ENCODE results near the gene GNAT1.

The GNAT1 gene

DNA sequence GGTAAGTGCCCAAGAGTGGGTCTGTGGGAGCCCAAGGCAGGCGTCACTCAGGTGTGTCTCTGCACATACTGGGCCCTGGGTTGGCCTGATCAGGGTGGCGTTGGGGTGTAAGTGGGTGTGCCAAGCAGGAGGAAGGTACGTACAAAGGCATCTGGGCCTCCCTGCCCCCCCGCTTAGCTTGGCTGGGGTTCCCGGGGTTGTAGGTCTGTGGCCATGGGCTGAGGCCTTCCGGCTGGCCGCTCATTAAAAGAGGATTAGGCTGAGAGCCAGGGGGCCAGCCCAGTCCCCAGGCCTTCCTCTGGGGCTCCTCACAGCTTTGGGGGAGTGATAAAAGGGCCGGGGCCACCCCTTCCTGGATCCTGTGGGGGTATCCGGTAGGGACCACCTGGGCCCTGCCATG lies 23.0 kb upstream of the GNAT1 start:
- no peaks in the 10 kb centered on the region for H3K9me3 Mint-ChIP-seq
- H3K27me3 Mint-ChIP-seq (ENCODE audit: low read depth, poor library complexity), result no peaks in the 10 kb centered on the region
- peak overlapping the region; percentile 67 for H3K4me3 Mint-ChIP-seq
- H3K27ac Mint-ChIP-seq, result peak overlapping the region; percentile 100
- peaks cover 11% of the 10 kb centered on the region for H3K36me3 Mint-ChIP-seq (ENCODE audit: low read depth)
- no peak for DNase-seq
- H3K4me1 Mint-ChIP-seq, result peaks cover 85% of the 10 kb centered on the region
- TF ChIP-seq, protein P1, sequence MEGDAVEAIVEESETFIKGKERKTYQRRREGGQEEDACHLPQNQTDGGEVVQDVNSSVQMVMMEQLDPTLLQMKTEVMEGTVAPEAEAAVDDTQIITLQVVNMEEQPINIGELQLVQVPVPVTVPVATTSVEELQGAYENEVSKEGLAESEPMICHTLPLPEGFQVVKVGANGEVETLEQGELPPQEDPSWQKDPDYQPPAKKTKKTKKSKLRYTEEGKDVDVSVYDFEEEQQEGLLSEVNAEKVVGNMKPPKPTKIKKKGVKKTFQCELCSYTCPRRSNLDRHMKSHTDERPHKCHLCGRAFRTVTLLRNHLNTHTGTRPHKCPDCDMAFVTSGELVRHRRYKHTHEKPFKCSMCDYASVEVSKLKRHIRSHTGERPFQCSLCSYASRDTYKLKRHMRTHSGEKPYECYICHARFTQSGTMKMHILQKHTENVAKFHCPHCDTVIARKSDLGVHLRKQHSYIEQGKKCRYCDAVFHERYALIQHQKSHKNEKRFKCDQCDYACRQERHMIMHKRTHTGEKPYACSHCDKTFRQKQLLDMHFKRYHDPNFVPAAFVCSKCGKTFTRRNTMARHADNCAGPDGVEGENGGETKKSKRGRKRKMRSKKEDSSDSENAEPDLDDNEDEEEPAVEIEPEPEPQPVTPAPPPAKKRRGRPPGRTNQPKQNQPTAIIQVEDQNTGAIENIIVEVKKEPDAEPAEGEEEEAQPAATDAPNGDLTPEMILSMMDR (IDR thresholded peaks at IDR 0.05), result no peak

DNA sequence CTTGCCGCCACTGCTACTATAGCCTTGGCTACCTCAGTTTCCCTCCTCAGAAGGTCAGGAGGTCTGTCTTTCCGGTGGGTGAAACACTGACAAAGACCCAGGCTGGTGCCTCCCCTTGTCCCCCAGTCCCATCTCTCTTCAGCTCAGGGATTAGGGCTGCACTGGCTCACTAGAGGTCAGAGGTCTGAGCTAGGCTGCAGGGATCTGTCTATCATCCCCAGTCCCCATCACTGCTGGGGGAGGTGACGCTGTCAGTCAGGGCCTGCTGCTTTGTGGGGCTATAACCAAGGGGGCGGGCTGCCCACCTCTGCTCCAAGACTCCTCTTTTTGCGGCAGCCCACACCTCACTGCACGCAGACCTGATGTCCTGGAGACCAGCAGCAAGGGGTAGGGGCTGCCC lies 22.6 kb upstream of the GNAT1 start:
- Mint-ChIP-seq H3K36me3 (ENCODE audit: low read depth) (peaks cover 15% of the 10 kb centered on the region), H3K27me3 (ENCODE audit: low read depth, poor library complexity) (no peaks in the 10 kb centered on the region), H3K27ac (peak overlapping the region; percentile 100), H3K4me1 (peaks cover 84% of the 10 kb centered on the region), H3K4me3 (no peak overlapping the region), H3K9me3 (no peaks in the 10 kb centered on the region)
- DNase-seq, result no peak
- TF ChIP-seq, protein P1 (IDR thresholded peaks at IDR 0.05), result no peak

DNA sequence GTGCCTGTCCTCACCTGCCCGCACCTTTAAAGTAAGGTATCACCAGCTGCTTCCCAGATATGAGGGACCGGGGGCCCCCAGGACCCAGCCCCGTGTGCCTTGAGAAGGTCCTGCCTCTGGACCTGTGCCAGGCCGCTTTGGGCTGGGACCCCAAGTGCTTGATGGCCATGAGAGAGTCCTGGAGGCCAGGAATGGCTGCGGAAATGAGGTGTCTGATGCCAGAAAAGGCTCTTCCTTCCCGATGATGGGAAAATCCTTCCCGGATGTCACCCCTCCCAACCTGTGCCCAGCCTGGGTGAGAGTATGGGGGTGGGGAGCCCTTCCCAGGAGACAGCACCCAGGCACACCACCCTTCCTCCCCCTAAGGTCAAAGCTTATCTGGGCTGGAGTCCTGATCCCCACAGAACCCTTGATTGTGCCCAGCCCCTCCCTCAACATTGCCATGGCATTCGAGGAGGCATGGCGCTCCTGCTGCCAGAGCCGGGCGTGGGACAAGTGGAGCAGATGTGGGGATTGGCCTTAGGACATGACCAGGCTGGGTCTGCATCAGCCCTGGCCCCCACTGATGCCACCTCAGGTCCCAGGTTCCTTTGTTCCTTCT lies 22.1 kb upstream of the GNAT1 start:
- Mint-ChIP-seq H3K9me3 (no peaks in the 10 kb centered on the region), H3K4me3 (peak overlapping the region; percentile 28), H3K27ac (peak overlapping the region; percentile 100), H3K36me3 (ENCODE audit: low read depth) (peaks cover 12% of the 10 kb centered on the region), H3K27me3 (ENCODE audit: low read depth, poor library complexity) (no peaks in the 10 kb centered on the region), H3K4me1 (peaks cover 80% of the 10 kb centered on the region)
- TF ChIP-seq, protein P1 (IDR thresholded peaks at IDR 0.05), result no peak
- DNase-seq, result no peak

DNA sequence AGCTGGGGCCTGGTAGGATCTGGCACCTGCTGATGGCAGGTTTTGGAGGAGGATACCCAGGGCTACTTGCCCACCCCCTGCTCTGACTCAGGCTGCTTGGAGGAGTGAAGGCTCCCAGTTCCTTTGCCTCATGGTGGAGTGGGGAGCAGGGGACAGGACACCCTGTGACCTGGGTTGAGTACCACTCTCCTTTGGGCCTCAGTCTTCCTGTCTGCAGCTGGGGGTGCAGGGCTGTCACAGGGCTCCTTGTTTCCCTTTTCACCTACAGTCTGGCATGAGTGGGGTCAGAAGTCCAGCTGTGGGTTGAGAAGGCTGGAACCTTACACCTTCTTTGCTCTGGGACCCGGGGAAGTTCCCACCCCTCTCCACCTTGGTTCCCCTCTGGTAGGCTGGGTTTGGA lies 21.6 kb upstream of the GNAT1 start:
- TF ChIP-seq, protein P1 (IDR thresholded peaks at IDR 0.05), result no peak
- Mint-ChIP-seq H3K4me1 (peaks cover 75% of the 10 kb centered on the region), H3K27me3 (ENCODE audit: low read depth, poor library complexity) (no peaks in the 10 kb centered on the region), H3K36me3 (ENCODE audit: low read depth) (peaks cover 7% of the 10 kb centered on the region), H3K4me3 (peak overlapping the region; percentile 47), H3K9me3 (no peaks in the 10 kb centered on the region), H3K27ac (peak overlapping the region; percentile 69)
- DNase-seq, result no peak

DNA sequence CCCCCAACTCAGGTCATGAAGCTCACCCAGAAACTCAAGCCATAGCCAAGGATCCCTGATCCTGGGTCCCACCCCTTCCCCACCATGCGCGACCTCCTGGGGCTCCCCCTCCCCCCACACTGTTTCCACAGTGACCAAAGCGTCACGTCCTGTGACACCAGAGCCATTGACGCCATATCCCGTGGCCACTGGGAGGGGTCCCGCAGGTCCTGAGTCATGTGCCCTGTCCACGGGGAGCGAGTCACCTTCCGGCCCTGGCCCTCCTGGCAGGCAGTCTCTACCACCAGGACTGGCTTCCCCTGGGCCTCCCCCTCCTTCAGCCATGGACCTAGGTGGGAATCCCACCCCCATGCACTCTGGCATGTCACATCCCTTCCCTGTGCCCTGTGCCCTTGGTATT lies 20.7 kb upstream of the GNAT1 start:
- peak overlapping the region; percentile 47 for H3K4me3 Mint-ChIP-seq
- H3K36me3 Mint-ChIP-seq (ENCODE audit: low read depth), result peaks cover 10% of the 10 kb centered on the region
- peaks cover 67% of the 10 kb centered on the region for H3K4me1 Mint-ChIP-seq
- TF ChIP-seq, protein P1 (IDR thresholded peaks at IDR 0.05), result no peak
- DNase-seq, result no peak
- H3K27me3 Mint-ChIP-seq (ENCODE audit: low read depth, poor library complexity), result peaks cover under 1% of the 10 kb centered on the region
- H3K27ac Mint-ChIP-seq, result no peak overlapping the region
- H3K9me3 Mint-ChIP-seq, result no peaks in the 10 kb centered on the region
